HG02885 (cell line): ENCODE data around the gene MMRN2.
"Not testable (repeated sequence)": the region's sequence is repeated elsewhere in the genome, so short reads cannot be mapped to it uniquely, and the experiment has no call there.

ENCODE experiments used
- ATAC-seq: cut with Tn5 transposase; IDR thresholded peaks from one replicate; pipeline ENCODE4 v1.9.1; 2021; ENCODE audit warnings: mild to moderate bottlenecking; ENCODE audit not compliant: unreplicated experiment, poor library complexity

MMRN2 gene

DNA sequence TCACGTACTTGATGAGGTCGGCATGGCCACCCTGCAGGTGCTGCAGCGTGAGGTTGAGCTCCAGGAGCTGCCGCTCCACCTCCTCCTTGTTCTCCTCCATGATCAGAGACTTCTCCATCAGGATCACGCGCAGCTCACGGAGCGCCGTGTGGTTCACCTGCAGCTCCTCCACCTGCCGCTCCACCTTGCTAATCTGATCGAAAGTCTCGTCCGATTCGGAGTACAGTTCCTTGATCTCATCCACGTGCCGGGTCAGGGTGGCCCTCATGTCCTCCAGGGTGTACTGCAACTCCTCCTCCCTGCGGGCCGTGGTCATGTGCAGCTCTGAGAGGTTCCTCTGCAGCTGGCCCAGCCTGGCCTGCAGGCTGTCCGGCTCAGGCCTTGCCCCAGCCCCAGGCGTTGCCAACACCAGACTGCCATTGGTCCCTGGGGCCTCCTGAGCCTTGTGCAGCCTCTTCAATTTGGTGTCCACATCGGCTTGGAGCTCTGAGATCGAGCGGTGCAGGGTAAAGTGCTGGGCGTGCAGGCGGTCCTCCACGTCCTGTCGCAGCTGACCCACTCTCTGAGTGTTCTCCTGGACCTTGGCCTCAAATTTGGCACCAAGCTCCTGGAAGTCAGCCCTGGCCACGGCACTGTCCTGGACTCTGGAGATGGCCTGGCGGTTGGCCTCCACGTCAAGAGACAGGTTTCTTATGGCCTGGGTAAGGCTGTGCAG, 13.9 kb downstream of the MMRN2 start:
- ATAC-seq = no peak

DNA sequence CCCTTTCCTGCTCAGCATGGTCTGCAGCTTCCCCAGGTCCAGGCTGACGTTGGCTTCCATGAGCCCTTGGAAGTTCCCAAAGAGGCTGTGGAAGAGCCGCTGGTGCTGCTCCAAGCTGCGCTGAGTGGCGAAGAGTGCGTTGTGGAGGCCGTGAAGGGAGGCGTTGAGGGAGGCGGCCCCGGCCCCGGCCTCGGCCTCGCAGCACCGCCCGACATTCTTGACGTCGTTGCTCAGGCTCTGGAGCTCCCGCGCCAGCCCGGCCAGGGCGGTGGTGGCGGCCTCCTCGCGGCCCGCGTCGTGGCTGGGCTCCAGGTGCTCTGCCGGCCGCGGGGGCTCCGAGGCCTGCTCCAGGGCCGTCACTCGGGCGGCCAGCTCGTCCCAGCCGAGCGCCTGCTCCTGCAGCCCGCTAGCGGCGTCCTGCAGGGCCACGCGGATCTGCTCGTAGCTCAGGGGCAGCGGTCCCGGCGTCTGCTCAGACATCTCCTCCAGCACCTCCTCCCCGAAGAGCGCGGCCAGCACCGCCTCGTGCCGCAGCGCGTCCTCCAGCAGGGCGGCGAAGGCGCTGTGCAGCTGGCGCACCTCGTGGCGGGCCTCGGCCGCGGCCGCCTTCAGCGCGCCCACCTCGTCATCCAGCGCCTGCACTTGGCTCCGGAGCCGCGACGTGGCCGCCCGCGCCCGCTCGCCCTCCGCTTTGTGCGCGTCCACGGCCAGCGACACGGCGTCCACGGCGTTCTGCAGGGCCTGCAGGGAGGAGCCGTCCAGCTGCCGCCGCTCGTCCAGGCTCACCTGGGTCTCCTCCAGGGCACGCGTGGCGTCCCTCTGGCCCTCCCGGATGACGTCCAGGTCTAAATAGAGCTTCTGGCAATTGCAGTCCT, 14.7 kb downstream of the MMRN2 start:
- no peak for ATAC-seq

- no peak for ATAC-seq
These were observed 15.4 kb downstream of the MMRN2 start for GRCh38 chr10:86941991-86942421.

DNA sequence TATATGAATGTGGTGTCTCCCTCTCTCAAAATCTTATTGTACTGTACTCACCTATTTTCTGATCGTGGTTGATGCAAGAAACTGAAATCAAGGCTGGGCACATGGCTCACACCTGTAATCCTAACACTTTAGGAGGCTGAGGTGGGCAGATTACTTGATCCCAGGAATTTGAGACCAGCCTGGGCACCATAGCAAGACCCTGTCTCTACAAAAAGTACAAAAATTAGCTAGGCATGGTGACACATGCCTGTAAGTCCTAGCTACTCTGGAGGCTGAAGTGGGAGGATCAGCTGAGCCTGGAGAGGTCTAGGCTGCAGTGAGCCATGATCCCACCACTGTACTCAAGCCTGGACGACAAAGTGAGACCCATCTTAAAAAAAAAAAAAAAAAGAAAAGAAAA, 16.0 kb downstream of the MMRN2 start:
- ATAC-seq = no peak

DNA sequence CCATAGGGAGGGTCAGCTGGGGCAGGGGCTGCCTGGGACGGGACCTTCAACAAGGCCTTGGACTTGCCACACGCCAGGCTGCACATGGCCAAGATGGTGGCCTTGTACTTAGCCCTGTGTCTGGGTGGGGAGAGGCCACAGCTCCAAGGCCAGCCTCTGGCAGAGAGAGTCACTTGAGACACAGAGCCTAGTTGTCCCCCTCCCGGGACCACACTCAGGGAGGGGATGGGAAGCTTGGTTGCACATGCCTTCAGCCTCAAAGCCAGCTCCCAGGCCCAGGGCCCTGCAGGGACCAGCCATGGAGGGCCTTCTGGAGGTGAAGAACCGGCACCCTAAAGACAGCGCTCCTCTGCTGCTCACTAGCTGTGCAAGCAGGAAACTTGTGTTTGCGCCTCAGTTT, 16.7 kb downstream of the MMRN2 start:
- ATAC-seq = no peak

DNA sequence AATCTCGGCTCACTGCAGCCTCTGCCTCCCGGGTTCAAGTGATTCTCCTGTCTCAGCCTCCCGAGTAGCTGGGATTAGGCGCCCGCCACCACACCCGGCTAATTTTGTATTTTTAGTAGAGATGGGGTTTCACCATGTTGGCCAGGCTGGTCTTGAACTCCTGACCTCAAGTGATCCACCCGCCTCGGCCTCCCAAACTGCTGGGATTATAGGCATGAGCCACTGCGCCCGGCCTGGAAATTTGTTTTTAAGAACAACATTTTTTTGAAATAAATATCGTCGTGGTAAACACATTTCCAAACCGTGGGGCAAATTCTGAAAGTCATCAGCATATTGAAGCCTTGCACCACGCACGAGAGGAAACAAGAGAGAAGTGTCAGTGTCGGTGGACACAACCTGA, 17.3 kb downstream of the MMRN2 start:
- ATAC-seq = not testable (repeated sequence)

GRCh38 chr10:86938260-86938659, 19.2 kb downstream of the MMRN2 start:
- ATAC-seq = no peak

DNA sequence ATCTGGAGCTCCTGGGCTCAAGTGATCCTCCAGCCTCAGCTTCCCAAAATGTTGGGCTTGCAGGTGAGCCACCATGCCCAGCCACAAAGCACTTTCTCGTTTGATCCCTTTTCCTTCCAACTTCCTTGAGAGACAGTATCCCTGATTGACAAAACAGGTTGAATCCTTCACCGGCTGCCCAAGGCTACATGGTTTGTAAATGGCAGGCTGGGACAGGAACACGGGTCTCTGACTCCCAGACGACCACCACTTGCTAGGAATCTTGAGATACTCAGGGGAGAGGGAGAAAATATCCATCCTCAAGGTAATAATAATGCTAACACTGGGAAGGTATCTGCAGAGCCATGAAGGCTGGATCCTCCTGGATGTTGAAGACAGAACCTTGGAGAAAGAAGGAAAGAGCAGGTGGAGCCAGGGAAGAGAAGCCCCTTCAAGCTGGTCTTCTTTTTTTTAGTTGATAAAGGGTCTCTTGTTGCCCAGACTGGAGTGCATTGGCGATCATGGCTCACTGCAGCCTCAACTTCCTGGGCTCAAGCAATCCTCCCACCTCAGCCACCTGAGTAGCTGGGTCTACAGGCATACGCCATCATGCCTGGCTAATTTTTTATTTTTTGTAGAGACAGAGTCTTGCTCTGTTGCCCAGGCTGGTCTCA, 19.8 kb downstream of the MMRN2 start:
- ATAC-seq = no peak

DNA sequence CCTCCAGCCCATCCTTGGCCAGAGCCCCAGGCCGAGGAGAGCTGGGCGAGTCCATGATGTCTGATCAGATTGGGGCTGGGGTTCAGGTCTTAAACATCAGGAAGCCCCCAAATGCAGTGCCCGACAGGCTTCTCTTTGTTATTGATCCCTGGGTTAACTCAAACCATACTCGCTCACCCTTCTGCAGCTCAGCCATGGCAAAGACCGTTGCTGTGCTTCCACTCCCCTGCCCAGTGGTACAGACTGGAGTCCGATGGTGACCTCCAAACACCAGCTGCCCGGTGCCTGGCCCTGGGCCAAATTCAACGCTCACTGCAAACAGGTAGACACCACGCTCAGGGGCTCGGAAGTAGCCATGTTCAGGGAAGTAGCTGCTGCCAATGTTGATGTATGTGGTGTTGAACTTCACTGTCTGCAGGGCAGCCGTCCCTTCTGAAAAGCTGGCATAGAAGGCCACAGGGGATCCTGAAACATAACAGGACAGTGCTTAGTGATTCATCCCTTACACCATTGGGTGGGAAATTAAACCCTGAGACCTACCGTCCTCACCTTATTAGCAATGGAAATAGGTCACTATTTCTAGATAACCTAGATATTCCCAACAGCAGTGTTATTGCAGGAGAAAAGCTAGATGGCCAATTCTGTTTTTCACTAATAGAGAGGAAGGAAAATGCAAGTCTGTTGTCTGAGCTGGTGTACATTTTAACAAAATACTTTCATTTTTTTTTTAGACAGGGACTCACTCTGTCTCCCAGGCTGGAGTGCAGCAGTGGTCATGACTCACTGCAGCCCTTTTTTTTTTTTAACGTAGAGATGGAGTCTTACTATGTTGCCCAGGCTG, 20.5 kb downstream of the MMRN2 start:
- no peak for ATAC-seq

DNA sequence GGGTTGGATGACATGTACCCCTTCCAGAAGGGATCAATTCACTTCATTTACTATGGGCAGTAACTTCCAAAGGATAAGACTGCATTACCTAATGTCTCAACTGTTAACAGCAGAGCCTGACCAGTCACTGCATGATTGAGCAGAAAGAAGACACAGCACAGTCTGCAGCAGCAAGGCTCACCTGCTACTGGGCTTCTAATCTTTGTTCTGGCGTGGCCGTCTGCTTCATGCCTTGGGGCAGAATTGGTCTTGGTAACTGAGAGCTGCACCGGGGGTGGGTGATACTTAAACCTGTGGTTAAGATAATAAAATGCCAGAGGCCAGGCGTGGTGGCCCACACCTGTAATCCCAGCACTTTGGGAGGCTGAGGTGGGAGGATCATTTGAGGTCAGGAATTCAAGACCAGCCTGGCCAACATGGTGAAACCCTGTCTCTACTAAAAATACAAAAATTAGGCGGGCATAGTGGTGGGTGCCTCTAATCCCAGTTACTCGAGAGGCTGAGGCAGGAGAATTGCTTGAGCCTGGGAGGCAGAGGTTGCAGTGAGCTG, 23.2 kb downstream of the MMRN2 start:
- ATAC-seq = not testable (repeated sequence)

DNA sequence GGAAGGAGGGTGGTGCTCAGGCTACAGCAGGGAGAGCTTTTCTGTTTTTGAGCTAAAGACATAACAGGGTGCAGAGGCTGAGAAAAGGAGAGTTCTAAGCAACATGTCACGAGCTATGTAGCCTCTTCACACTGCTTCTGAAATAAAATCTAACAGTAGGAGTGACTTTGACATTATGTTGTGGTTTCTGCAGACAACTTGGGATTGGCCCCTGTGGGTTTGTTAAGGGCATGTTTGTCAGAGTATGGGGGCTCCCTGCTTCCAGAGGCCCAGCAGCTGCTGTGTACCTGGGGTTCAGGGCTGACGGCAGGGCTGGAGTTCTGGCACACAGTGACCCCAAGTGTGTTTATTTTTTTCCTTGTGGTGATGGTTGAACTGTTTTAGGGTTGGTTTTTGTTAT, 24.7 kb downstream of the MMRN2 start:
- ATAC-seq = no peak

GRCh38 chr10:86931872-86932271, 25.5 kb downstream of the MMRN2 start:
- ATAC-seq = no peak

DNA sequence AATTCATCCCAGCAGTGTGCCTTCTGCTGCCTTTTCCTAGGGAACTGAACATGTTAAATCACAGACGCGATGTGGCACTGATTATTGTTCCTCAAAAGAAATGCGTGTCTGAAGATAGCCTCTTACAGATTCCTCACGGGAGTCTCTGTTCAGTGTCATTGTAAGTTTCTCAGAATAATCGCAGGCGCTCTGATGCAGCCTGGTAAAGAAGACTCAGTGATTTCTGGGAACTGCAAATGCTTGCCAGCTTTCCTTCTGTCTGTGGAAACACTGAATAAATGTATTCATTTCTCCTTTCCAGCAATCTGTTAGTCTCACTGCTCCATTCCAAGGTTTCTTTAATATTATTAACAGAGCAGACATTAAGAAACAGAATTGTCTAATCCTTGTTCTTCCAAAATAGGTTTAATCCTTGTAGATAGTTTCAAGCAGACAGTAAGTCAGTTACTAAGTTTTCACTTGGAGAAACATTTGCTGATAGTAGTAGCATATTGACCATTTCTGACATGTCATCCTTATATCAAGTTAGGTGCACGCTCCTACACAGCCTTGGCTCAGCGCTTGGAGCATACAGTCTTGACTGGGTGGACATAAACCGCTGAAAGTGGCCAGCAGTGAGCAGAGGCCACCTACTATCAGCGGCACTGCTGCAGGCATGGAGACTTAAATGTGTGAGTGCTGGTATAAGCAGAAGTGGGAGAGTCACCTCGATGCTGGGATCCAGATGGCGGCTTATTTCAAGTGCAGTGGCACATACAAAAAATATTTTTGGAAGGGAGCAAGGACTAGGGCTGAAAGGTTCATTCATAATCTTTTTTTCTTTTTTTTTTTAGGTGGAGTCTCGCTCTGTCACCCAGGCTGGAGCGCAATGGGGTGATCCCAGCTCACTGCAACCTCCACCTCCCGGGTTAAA, 27.7 kb downstream of the MMRN2 start:
- no peak for ATAC-seq

DNA sequence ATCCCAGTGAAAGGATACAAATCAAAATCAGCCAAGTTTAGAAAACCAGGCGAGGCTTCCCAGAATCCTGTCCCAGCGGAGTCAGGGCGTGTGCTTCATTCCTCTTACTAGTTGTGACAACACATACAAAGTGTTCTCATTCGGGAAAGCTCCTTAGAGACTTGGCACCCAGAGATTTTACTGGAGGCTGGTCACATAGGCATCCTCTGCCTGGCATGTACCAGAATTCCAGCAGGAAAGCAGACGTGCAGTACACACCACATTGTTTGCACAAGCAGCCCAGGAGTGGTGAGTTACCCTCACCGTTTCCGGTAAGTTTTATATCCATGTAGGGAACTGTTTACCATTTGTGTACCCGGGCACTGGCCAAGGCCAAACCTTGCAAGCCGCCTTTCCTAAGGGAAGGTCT, 34.9 kb downstream of the MMRN2 start:
- ATAC-seq = no peak

- no peak for ATAC-seq
These were observed 39.4 kb downstream of the MMRN2 start for GRCh38 chr10:86918022-86918471.

- no peak for ATAC-seq
These were observed 42.7 kb downstream of the MMRN2 start for GRCh38 chr10:86914734-86915133.

- ATAC-seq = no peak
These were observed 52.0 kb downstream of the MMRN2 start for GRCh38 chr10:86905429-86905828.

GRCh38 chr10:86904600-86904999, 52.8 kb downstream of the MMRN2 start:
- no peak for ATAC-seq

DNA sequence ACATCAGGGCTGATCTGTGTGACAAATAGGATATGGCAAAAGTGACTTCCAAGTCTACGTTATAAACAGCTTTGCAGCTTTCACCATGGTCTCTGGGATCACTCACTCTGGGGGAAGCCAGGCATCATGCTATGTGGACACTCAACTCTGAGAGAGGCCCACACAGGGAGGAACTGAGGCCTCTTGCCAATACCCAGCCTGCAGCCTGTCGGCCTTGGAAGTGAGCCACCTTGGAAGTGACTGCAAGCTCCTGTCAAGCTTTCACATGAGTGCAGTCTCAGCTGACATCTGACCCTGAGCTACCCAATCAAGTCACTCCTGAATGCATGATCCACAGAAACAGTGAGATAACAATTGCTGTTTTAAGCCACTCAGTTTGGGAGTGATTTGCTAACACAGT, 56.5 kb downstream of the MMRN2 start:
- ATAC-seq = no peak
